DND-41 (cell line): ENCODE results near the gene SRCIN1.
A peak's percentile ranks its signal among the peaks of the same experiment; 100 is the strongest.

ENCODE experiments used
- ATAC-seq: fragments of 200-7000 bp; cut with Tn5 transposase; 3 replicates; pipeline ENCODE4 v1.9.1; 2021; ENCODE audit warnings: low read depth; ENCODE audit not compliant: insufficient read depth
- DNase-seq: peaks from one replicate; pipeline ENCODE4 v3.0.0-alpha.2; 2020
- H2AFZ ChIP-seq: 2 replicates; pipeline ENCODE4 v1.6.0; 2012; ENCODE audit warnings: low read depth, low read length
- H3K27ac ChIP-seq: 2 replicates; pipeline ENCODE4 v1.5.1; 2012; ENCODE audit warnings: low read length, inconsistent platforms
- H3K27me3 ChIP-seq: fragments of 200-600 bp; sonication (generic); 2 replicates; pipeline ENCODE4 v1.6.0; 2012; ENCODE audit warnings: low read length, mild to moderate bottlenecking, inconsistent platforms; ENCODE audit not compliant: insufficient read depth, poor library complexity
- H3K36me3 ChIP-seq: 2 replicates; pipeline ENCODE4 v1.5.1; 2012; ENCODE audit warnings: low read length, inconsistent platforms; ENCODE audit not compliant: insufficient read depth
- H3K4me1 ChIP-seq: 2 replicates; pipeline ENCODE4 v1.5.1; 2012; ENCODE audit warnings: mild to moderate bottlenecking, low read length; ENCODE audit not compliant: insufficient read depth
- H3K4me2 ChIP-seq: 2 replicates; pipeline ENCODE4 v1.6.0; 2012; ENCODE audit warnings: mild to moderate bottlenecking, moderate library complexity, low read length, inconsistent platforms; ENCODE audit not compliant: insufficient read depth
- H3K4me3 ChIP-seq, 2 experiments: fragments of 200-600 bp in 1 of 2; shearing (Covaris generic) in 1 of 2; 2 replicates each; pipeline ENCODE4 v1.5.1; 2012 to 2016; ENCODE audit warnings: inconsistent platforms in 2 of 2, low read length in 2 of 2, mild to moderate bottlenecking in 2 of 2, low read depth in 1 of 2, moderate library complexity in 1 of 2
- H3K79me2 ChIP-seq: 2 replicates; pipeline ENCODE4 v1.6.0; 2012; ENCODE audit warnings: low read length, inconsistent platforms; ENCODE audit not compliant: insufficient read depth
- H3K9ac ChIP-seq: 2 replicates; pipeline ENCODE4 v1.6.0; 2012; ENCODE audit warnings: low read depth, mild to moderate bottlenecking, inconsistent platforms, low read length, moderate library complexity
- H3K9me3 ChIP-seq: 2 replicates; pipeline ENCODE4 v1.5.1; 2012; ENCODE audit warnings: low read length, moderate library complexity, mild to moderate bottlenecking, inconsistent platforms; ENCODE audit not compliant: insufficient read depth, severe bottlenecking
- H4K20me1 ChIP-seq: 2 replicates; pipeline ENCODE4 v1.6.0; 2012; ENCODE audit warnings: low read length; ENCODE audit not compliant: insufficient read depth
- EZH2 ChIP-seq: IDR thresholded peaks from 3 replicates; pipeline ENCODE4 v1.6.1; 2012; ENCODE audit warnings: borderline replicate concordance, low read depth, mild to moderate bottlenecking, moderate library complexity, low read length, inconsistent platforms; ENCODE audit not compliant: severe bottlenecking
- TF ChIP-seq, protein P1 (sequence below): IDR thresholded peaks from 2 replicates; pipeline ENCODE4 v1.5.1; 2012; ENCODE audit warnings: borderline replicate concordance, low read length, moderate library complexity, mild to moderate bottlenecking; ENCODE audit not compliant: poor library complexity, severe bottlenecking; ENCODE audit errors: extremely low read depth

Gene SRCIN1

DNA sequence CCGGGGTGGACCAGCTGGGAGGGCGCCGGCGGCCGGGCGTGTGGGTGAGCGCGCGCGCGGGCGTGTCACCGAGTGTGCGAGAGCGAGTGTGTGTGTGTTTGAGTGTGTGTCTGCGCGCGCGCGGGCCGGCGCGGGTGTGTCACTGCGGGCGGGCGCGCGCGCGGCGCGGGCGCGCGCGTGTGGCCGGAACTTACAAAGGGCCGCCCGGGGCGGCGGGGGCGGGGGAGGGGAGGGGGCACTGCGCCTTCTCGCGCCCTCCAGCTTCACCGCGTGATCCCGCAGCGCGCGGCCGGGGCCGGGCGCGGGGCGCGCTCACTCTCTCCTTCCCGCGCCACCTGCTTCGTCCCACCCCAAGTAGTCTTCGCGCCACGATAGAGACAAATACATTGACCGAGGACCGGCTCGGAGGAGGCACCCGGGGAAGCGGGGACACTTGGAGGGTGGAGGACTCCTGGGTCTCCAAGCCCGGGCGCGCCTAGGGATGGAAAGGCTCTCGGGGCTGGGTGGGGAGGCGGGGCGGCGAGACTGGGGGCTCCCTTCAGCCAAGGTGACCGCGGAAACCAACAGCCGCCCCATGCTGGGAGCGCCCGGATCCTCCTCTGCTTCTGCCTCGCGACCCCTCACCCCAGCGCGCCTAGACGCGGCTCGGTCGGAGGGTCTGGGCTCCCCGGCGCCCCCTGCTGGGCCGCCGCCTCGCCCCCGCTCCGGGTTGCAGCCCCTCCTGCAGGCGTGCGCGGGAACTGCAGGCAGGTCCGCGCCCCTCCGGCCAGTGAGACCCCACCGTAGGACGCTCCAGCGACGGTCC lies at the start of gene SRCIN1:
SRCIN1 (minus strand) TSS at position 112 of the 805 bp plus-strand sequence. CDS start 247 bp downstream, outside the sequence.
- no peaks in the 10 kb centered on the region for H4K20me1 ChIP-seq
- no peaks in the 10 kb centered on the region for H3K9me3 ChIP-seq
- H2AFZ ChIP-seq: peak within 1 kb of the TSS; percentile 82
- DNase-seq (peak; percentile 72), ATAC-seq (peak; percentile 64)
- H3K27me3 ChIP-seq: peaks cover 22% of the 10 kb centered on the region
- H3K27ac ChIP-seq: peak within 1 kb of the TSS; percentile 48
- H3K4me1 ChIP-seq: peaks cover 18% of the 10 kb centered on the region
- H3K79me2 ChIP-seq: no peaks in the 10 kb centered on the region
- H3K36me3 ChIP-seq: no peaks in the 10 kb centered on the region
- H3K4me2 ChIP-seq: peak within 1 kb of the TSS; percentile 85
- peak within 1 kb of the TSS; percentile 71 for H3K9ac ChIP-seq
- no peak for TF ChIP-seq EZH2
- TF ChIP-seq, protein P1, sequence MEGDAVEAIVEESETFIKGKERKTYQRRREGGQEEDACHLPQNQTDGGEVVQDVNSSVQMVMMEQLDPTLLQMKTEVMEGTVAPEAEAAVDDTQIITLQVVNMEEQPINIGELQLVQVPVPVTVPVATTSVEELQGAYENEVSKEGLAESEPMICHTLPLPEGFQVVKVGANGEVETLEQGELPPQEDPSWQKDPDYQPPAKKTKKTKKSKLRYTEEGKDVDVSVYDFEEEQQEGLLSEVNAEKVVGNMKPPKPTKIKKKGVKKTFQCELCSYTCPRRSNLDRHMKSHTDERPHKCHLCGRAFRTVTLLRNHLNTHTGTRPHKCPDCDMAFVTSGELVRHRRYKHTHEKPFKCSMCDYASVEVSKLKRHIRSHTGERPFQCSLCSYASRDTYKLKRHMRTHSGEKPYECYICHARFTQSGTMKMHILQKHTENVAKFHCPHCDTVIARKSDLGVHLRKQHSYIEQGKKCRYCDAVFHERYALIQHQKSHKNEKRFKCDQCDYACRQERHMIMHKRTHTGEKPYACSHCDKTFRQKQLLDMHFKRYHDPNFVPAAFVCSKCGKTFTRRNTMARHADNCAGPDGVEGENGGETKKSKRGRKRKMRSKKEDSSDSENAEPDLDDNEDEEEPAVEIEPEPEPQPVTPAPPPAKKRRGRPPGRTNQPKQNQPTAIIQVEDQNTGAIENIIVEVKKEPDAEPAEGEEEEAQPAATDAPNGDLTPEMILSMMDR: peak; percentile 99
- H3K4me3 ChIP-seq: peak within 1 kb of the TSS; percentile 32 to 63; a peak in 3 of 4 replicates

GRCh38 chr17:38654411-38655398 lies 49.0 kb upstream of the SRCIN1 start:
- no peak for TF ChIP-seq EZH2
- TF ChIP-seq, protein P1: no peak
- H3K9me3 ChIP-seq: no peaks in the 10 kb centered on the region
- H3K4me2 ChIP-seq: no peak overlapping the region
- no peak overlapping the region for H3K9ac ChIP-seq
- H3K36me3 ChIP-seq: no peaks in the 10 kb centered on the region
- peaks cover 14% of the 10 kb centered on the region for H3K4me1 ChIP-seq
- no peaks in the 10 kb centered on the region for H3K79me2 ChIP-seq
- no peak overlapping the region for H3K27ac ChIP-seq
- H3K4me3 ChIP-seq: no peak overlapping the region
- no peaks in the 10 kb centered on the region for H3K27me3 ChIP-seq
- no peak for ATAC-seq
- H4K20me1 ChIP-seq: no peaks in the 10 kb centered on the region
- no peak for DNase-seq
- H2AFZ ChIP-seq: no peak overlapping the region

- H3K4me1 ChIP-seq: peaks cover 8% of the 10 kb centered on the region
- no peak overlapping the region for H3K4me3 ChIP-seq
- H2AFZ ChIP-seq: no peak overlapping the region
- TF ChIP-seq EZH2: no peak
- TF ChIP-seq, protein P1: no peak
- H4K20me1 ChIP-seq: no peaks in the 10 kb centered on the region
- no peaks in the 10 kb centered on the region for H3K27me3 ChIP-seq
- DNase-seq: no peak
- no peaks in the 10 kb centered on the region for H3K79me2 ChIP-seq
- no peak overlapping the region for H3K9ac ChIP-seq
- no peaks in the 10 kb centered on the region for H3K9me3 ChIP-seq
- no peak overlapping the region for H3K4me2 ChIP-seq
- no peak overlapping the region for H3K27ac ChIP-seq
- H3K36me3 ChIP-seq: no peaks in the 10 kb centered on the region
- ATAC-seq: no peak
Measured at GRCh38 chr17:38653679-38654078, 47.9 kb upstream of the SRCIN1 start.
